Fibroblast of the aortic adventitia (primary cell): Measurements from ENCODE around the gene TMEM132D. TPM values are rescaled to one million over a fixed set of nuclear protein-coding genes. Genes with fewer than 3 reads are reported as not detected.

ENCODE experiments used
- DNase-seq: peaks from one replicate; pipeline ENCODE4 v3.0.0-alpha.2; 2010; ENCODE audit warnings: low read depth
- H3K4me3 ChIP-seq: 2 replicates; pipeline ENCODE4 v1.5.1; 2011; ENCODE audit warnings: low read depth, mild to moderate bottlenecking, control low read depth, low read length, moderate library complexity
- CTCF ChIP-seq: IDR thresholded peaks from 2 replicates; pipeline ENCODE4 v1.5.1; 2011; ENCODE audit warnings: mild to moderate bottlenecking, low read length, control low read depth, inconsistent platforms; ENCODE audit not compliant: insufficient read depth
- total RNA-seq: library from RNA; depleted of rRNA; stranded (reverse); fragments of >200 nt; gene quantifications from 2 replicates; pipeline ENCODE4 v1.2.3, GENCODE V29; 2012; ENCODE audit warnings: low replicate concordance

The TMEM132D gene
- total RNA-seq, 1 donor = not detected

GRCh38 chr12:129074379-129074778 is 829.4 kb downstream of the TMEM132D start:
- no peak for DNase-seq
- no peak for TF ChIP-seq CTCF
- H3K4me3 ChIP-seq = no peak overlapping the region

DNA sequence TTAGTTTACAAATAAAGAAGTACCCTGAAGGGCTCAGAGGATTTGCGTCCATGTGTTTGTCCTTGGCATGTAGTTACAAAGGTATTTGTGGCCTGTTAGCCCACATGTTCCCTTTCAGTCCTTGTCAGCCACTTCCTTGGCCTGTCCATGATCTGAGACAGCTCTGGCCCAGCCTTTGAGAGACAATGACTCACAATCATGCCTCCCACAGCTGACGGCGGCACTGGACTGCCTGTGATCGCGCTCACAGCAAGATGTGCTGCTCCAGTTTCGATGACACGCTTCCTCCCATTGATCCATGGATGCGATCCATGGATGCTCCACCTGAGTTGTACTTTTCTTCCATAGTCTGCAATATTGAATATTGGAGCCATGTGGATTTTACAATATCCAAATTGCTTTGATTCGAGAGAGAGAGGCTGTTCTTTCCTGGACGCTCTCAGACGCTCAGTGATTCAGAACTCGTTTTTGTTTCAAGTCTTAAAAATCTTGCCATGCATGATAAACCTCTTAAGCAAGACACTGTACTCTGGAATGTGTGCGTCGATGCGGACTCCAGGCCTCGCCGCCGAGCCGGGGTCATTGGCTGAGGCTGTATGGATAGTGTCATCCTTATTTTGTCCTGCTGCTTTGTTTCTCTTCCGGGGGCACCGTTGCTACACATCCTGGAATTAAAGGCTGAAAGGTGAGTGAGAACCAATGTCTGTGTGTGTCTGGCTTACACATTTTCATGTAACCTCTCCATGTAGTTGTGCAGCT is 830.5 kb downstream of the TMEM132D start:
- no peak for DNase-seq
- no peak overlapping the region for H3K4me3 ChIP-seq
- TF ChIP-seq CTCF = no peak

GRCh38 chr12:129071362-129071761 is 832.5 kb downstream of the TMEM132D start:
- no peak overlapping the region for H3K4me3 ChIP-seq
- DNase-seq = no peak
- no peak for TF ChIP-seq CTCF

DNA sequence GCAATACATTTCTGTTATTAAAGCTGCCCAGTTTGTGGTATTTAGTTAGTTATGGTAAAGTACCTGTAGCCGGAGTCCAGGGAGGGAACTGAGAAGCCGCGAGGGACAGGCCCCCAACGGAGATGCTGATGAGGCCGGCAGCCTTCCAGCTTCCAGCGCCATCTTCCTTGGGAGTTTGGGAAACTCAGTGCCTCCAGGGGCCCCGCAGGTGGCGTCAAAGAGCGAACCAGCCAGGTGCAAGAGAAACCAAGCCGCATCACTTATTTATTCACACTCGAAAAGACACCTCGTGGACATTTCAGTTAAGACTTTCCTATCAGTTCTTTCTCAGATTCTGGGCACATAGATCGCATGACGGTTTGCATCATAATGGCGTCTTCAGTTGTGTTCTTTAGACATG is 833.9 kb downstream of the TMEM132D start:
- no peak overlapping the region for H3K4me3 ChIP-seq
- no peak for DNase-seq
- no peak for TF ChIP-seq CTCF

- H3K4me3 ChIP-seq = no peak overlapping the region
- no peak for DNase-seq
- TF ChIP-seq CTCF = no peak
Measured at GRCh38 chr12:129068684-129069083, 835.1 kb downstream of the TMEM132D start.

- DNase-seq = no peak
- TF ChIP-seq CTCF = no peak
- H3K4me3 ChIP-seq = no peak overlapping the region
Measured at GRCh38 chr12:129067491-129067890, 836.3 kb downstream of the TMEM132D start.

GRCh38 chr12:129064209-129064855 is 839.5 kb downstream of the TMEM132D start:
- DNase-seq = no peak

More at GRCh38 chr12:129064209-129064855, 839.5 kb downstream of the TMEM132D start:
- no peak overlapping the region for H3K4me3 ChIP-seq
- no peak for TF ChIP-seq CTCF
